K562 treated with DMSO at 1 percent for 48 hours (cell line): Measurements from ENCODE around the gene SHISA7. TPM values are rescaled to one million over a fixed set of nuclear protein-coding genes. Genes with fewer than 3 reads are reported as not detected.

Experiments used
- total RNA-seq: library from RNA; unstranded; fragments of 300-600 nt; gene quantifications from 2 replicates; pipeline ENCODE4 v1.2.3, GENCODE V29; 2022; ENCODE audit warnings: low replicate concordance; ENCODE audit errors: extremely low read depth

Gene SHISA7
- total RNA-seq = not detected in 2 replicates

GRCh38 chr19:55443045-55443823, at the start of gene SHISA7:
Gene SHISA7 (minus strand): TSS chr19:55443300. CDS start chr19:55442863, 437 bp downstream.

GRCh38 chr19:55487924-55488687, 45.0 kb upstream of the SHISA7 start, which contains the start of gene SSC5D:
Gene SSC5D (plus strand): TSS chr19:55488436. CDS start chr19:55488590, 154 bp downstream.

GRCh38 chr19:55484593-55485438, 41.7 kb upstream of the SHISA7 start, which contains the start of gene NAT14:
Gene NAT14 (plus strand): TSS chr19:55485188. CDS start chr19:55485709, 521 bp downstream.

GRCh38 chr19:55476100-55476775, 33.1 kb upstream of the SHISA7 start, which contains the start of gene ZNF628:
Gene ZNF628 (plus strand): TSS chr19:55476617. CDS start chr19:55479911, 3,294 bp downstream.

GRCh38 chr19:55464662-55465054, 21.6 kb upstream of the SHISA7 start, which contains the start of gene C19orf85:
Gene C19orf85 (minus strand): TSS chr19:55464751. CDS start chr19:55464554, 197 bp downstream.

GRCh38 chr19:55461259-55461973, 18.3 kb upstream of the SHISA7 start, which contains the start of gene ISOC2:
Gene ISOC2 (minus strand): TSS chr19:55461642. CDS start chr19:55456486, 5,156 bp downstream.

GRCh38 chr19:55407550-55407799, 35.6 kb downstream of the SHISA7 start, which contains the start of gene UBE2S:
Gene UBE2S (minus strand): TSS chr19:55407788. CDS start chr19:55407589, 199 bp downstream.

GRCh38 chr19:55385724-55386492, 57.2 kb downstream of the SHISA7 start, which contains the start of gene RPL28:
Gene RPL28 (plus strand): TSS chr19:55385932. CDS start chr19:55386358, 426 bp downstream.

GRCh38 chr19:55384131-55384919, 58.8 kb downstream of the SHISA7 start, which contains the start of gene TMEM238:
Gene TMEM238 (minus strand): TSS chr19:55384292. CDS start chr19:55384259, 33 bp downstream.

Other genes starting within 250 kb of the SHISA7 start
- gene PTPRH, start 233.8 kb downstream of the SHISA7 start, total RNA-seq = not detected in 2 replicates
- gene TMEM86B, start 214.5 kb downstream of the SHISA7 start, total RNA-seq = not detected in 2 replicates
- 133 TPM in 1 of 2 replicates, not detected in the other for gene PPP6R1, start 184.3 kb downstream of the SHISA7 start, total RNA-seq
- gene HSPBP1, start 163.2 kb downstream of the SHISA7 start, total RNA-seq = not detected in 2 replicates
- not detected in 2 replicates for gene BRSK1, start 159.3 kb downstream of the SHISA7 start, total RNA-seq
- gene TMEM150B, start 118.0 kb downstream of the SHISA7 start, total RNA-seq = not detected in 2 replicates
- gene KMT5C, start 103.4 kb downstream of the SHISA7 start, total RNA-seq = not detected in 2 replicates
- gene COX6B2, start 88.6 kb downstream of the SHISA7 start, total RNA-seq = not detected in 2 replicates
- gene GARIN5B, start 80.0 kb downstream of the SHISA7 start, total RNA-seq = not detected in 2 replicates
- not detected in 2 replicates for gene IL11, start 72.8 kb downstream of the SHISA7 start, total RNA-seq
- gene TMEM190, start 66.5 kb downstream of the SHISA7 start, total RNA-seq = not detected in 2 replicates
- gene TMEM238, start 59.0 kb downstream of the SHISA7 start, total RNA-seq = not detected in 2 replicates
- 4,209 and 5,908 TPM in 2 replicates for gene RPL28, start 57.4 kb downstream of the SHISA7 start, total RNA-seq
- gene UBE2S, start 35.5 kb downstream of the SHISA7 start, total RNA-seq = 2,967 TPM in 1 of 2 replicates, not detected in the other
- gene ISOC2, start 18.3 kb upstream of the SHISA7 start, total RNA-seq = not detected in 2 replicates
- gene C19orf85, start 21.5 kb upstream of the SHISA7 start, total RNA-seq = not detected in 2 replicates
- gene ZNF628, start 33.3 kb upstream of the SHISA7 start, total RNA-seq = not detected in 2 replicates
- gene NAT14, start 41.9 kb upstream of the SHISA7 start, total RNA-seq = not detected in 2 replicates
- not detected in 2 replicates for gene SSC5D, start 45.1 kb upstream of the SHISA7 start, total RNA-seq
- gene SBK2, start 93.8 kb upstream of the SHISA7 start, total RNA-seq = not detected in 2 replicates
- gene SBK3, start 102.2 kb upstream of the SHISA7 start, total RNA-seq = not detected in 2 replicates
- not detected in 2 replicates for gene ZNF579, start 137.5 kb upstream of the SHISA7 start, total RNA-seq
- gene FIZ1, start 156.2 kb upstream of the SHISA7 start, total RNA-seq = not detected in 2 replicates
- not detected in 2 replicates for gene ZNF524, start 157.0 kb upstream of the SHISA7 start, total RNA-seq
- gene ZNF865, start 162.3 kb upstream of the SHISA7 start, total RNA-seq = not detected in 2 replicates
- not detected in 2 replicates for gene ZNF784, start 181.3 kb upstream of the SHISA7 start, total RNA-seq
- not detected in 2 replicates for gene ZNF580, start 197.7 kb upstream of the SHISA7 start, total RNA-seq
- not detected in 2 replicates for gene ZNF581, start 200.3 kb upstream of the SHISA7 start, total RNA-seq
- gene CCDC106, start 204.9 kb upstream of the SHISA7 start, total RNA-seq = not detected in 2 replicates
- gene U2AF2, start 211.7 kb upstream of the SHISA7 start, total RNA-seq = not detected in 2 replicates
- not detected in 2 replicates for gene EPN1, start 231.9 kb upstream of the SHISA7 start, total RNA-seq